Sigmoid colon (tissue), 7 donors: ENCODE results near the gene JAZF1. TPM values are rescaled to one million over a fixed set of nuclear protein-coding genes. Genes with fewer than 3 reads are reported as not detected.
A peak's percentile ranks its signal among the peaks of the same experiment; 100 is the strongest.

Experiments
- DNase-seq: peaks from one replicate; pipeline ENCODE4 v3.0.0-alpha.2; 2019
- H3K27ac ChIP-seq, 4 donors: fragments of 200-600 bp; sonication (generic); one replicate each; pipeline ENCODE4 v1.5.1; 2016 to 2019; ENCODE audit warnings: mild to moderate bottlenecking in 1 of 4
- H3K27me3 ChIP-seq, 3 donors: fragments of 200-600 bp; sonication (generic); one replicate each; pipeline ENCODE4 v1.5.1; 2019; ENCODE audit warnings: mild to moderate bottlenecking in 1 of 3
- H3K36me3 ChIP-seq, 4 donors: fragments of 200-600 bp; sonication (generic); one replicate each; pipeline ENCODE4 v1.5.1; 2016 to 2019
- H3K4me1 ChIP-seq, 4 donors: fragments of 200-600 bp; sonication (generic); one replicate each; pipeline ENCODE4 v1.5.1; 2017 to 2019
- H3K4me3 ChIP-seq, 4 donors: fragments of 200-600 bp; sonication (generic); one replicate each; pipeline ENCODE4 v1.5.1; 2017 to 2019; ENCODE audit warnings: mild to moderate bottlenecking in 2 of 4, moderate library complexity in 1 of 4
- H3K9me3 ChIP-seq, 4 donors: fragments of 200-600 bp in 3 of 4; sonication (generic) in 3 of 4; one replicate each; pipeline versions ENCODE4 v1.5.1 to v1.6.1; 2013 to 2019
- CTCF ChIP-seq, 4 experiments: fragments of 450-650 bp in 3 of 4; fragments of 200-600 bp in 1 of 4; IDR thresholded peaks; one replicate each; pipeline ENCODE4 v1.5.1; 2016 to 2019; ENCODE audit warnings: antibody characterized with exemption in 4 of 4, mild to moderate bottlenecking in 3 of 4, moderate library complexity in 2 of 4
- EP300 ChIP-seq, 4 donors: sonication (generic); formaldehyde crosslinking; IDR thresholded peaks; one replicate each; pipeline ENCODE4 v1.6.1; 2017; ENCODE audit warnings: antibody characterized with exemption in 4 of 4
- POLR2A ChIP-seq, 2 donors: fragments of 450-650 bp; IDR thresholded peaks; one replicate each; pipeline ENCODE4 v1.6.1; 2016; ENCODE audit warnings: antibody characterized with exemption in 2 of 2, mild to moderate bottlenecking in 2 of 2, moderate library complexity in 2 of 2
- POLR2AphosphoS5 ChIP-seq, 4 donors: sonication (generic); formaldehyde crosslinking; IDR thresholded peaks; one replicate each; pipeline ENCODE4 v1.6.1; 2017; ENCODE audit warnings: antibody characterized with exemption in 4 of 4
- WGBS, 2 donors: extraction: QIAGEN DNeasy Blood & Tissue Kit; methylation state at CpG; one replicate each; pipeline ENCODE4 v1.1.7; 2013; 5-methylcytosine and 5-hydroxymethylcytosine counted together
- intact Hi-C: fragments of 100-400 bp; cut with DNase I; formaldehyde crosslinking; loops from one replicate; pipeline ENCODE4 v1.15.1; 2023
- polyA plus RNA-seq, 3 donors: library from polyadenylated mRNA; stranded (reverse); fragments of 200-250 nt; gene quantifications; one replicate each; pipeline ENCODE4 v1.2.3, GENCODE V29; 2013
- total RNA-seq, 4 donors: library from RNA; depleted of rRNA; stranded (reverse); fragments of >200 nt; gene quantifications; one replicate each; pipeline ENCODE4 v1.1.0, GENCODE V29; 2016
- donor health status: healthy with polysubstance abuse.
- donor health status: Bipolar disorder and iron deficiency.
- donor health status: healthy.

The JAZF1 gene
- total and polyA plus RNA-seq, 7 donors = 4.2 to 59.6 (median 46.4) TPM

GRCh38 chr7:27875832-27876231 lies 304.8 kb downstream of the JAZF1 start:
- TF ChIP-seq CTCF (IDR thresholded peaks at IDR 0.05) = no peak
- TF ChIP-seq POLR2AphosphoS5 (IDR thresholded peaks at IDR 0.05) = no peak
- TF ChIP-seq POLR2A (IDR thresholded peaks at IDR 0.05) = no peak
- TF ChIP-seq EP300 (IDR thresholded peaks at IDR 0.05) = no peak
- intact Hi-C loops = no loop called here
- H3K27ac ChIP-seq = no peak overlapping the region
- no peak for DNase-seq
- no peak overlapping the region for H3K4me3 ChIP-seq
- peaks cover 0 to 36% (median 34%) of the 10 kb centered on the region in 4 donors for H3K4me1 ChIP-seq
- WGBS, 2 donors = 99 to 100% methylated on average over 2 of the region's 2 CpGs
- no peaks in the 10 kb centered on the region for H3K36me3 ChIP-seq
- no peaks in the 10 kb centered on the region for H3K27me3 ChIP-seq
- no peaks in the 10 kb centered on the region for H3K9me3 ChIP-seq

GRCh38 chr7:27875061-27875460 lies 305.5 kb downstream of the JAZF1 start:
- TF ChIP-seq EP300 (IDR thresholded peaks at IDR 0.05) (no peak), POLR2AphosphoS5 (IDR thresholded peaks at IDR 0.05) (no peak), CTCF (IDR thresholded peaks at IDR 0.05) (no peak), POLR2A (IDR thresholded peaks at IDR 0.05) (no peak)
- intact Hi-C loops = no loop called here
- H3K27me3 ChIP-seq = no peaks in the 10 kb centered on the region
- DNase-seq = no peak
- H3K27ac ChIP-seq = no peak overlapping the region
- H3K36me3 ChIP-seq = no peaks in the 10 kb centered on the region
- H3K4me3 ChIP-seq = no peak overlapping the region
- no peaks in the 10 kb centered on the region for H3K9me3 ChIP-seq
- peaks cover 0 to 36% (median 34%) of the 10 kb centered on the region in 4 donors for H3K4me1 ChIP-seq
- 96 to 97% methylated on average over 9 of the region's 9 CpGs for WGBS, 2 donors

GRCh38 chr7:27873981-27874957 lies 306.3 kb downstream of the JAZF1 start:
- no peak for DNase-seq
- H3K4me1 ChIP-seq = peaks cover 0 to 36% (median 34%) of the 10 kb centered on the region in 4 donors
- no peaks in the 10 kb centered on the region for H3K27me3 ChIP-seq
- TF ChIP-seq EP300 (IDR thresholded peaks at IDR 0.05) = no peak
- TF ChIP-seq POLR2AphosphoS5 (IDR thresholded peaks at IDR 0.05) = peak in 1 of 4 donors; percentile 15
- intact Hi-C loops = loop anchor here (5.0 kb wide), 1 partner anchor 287 kb away; no protein-coding TSS in a partner anchor
- peak overlapping the region in 1 of 4 donors; percentile 1 for H3K27ac ChIP-seq
- H3K9me3 ChIP-seq = no peaks in the 10 kb centered on the region
- H3K4me3 ChIP-seq = no peak overlapping the region
- H3K36me3 ChIP-seq = no peaks in the 10 kb centered on the region
- 51 to 67% methylated on average over 13 of the region's 13 CpGs for WGBS, 2 donors

- no peak for DNase-seq
- TF ChIP-seq POLR2A (IDR thresholded peaks at IDR 0.05) = no peak
- TF ChIP-seq CTCF (IDR thresholded peaks at IDR 0.05) = no peak
- TF ChIP-seq EP300 (IDR thresholded peaks at IDR 0.05) = no peak
- TF ChIP-seq POLR2AphosphoS5 (IDR thresholded peaks at IDR 0.05) = no peak
- Histone ChIP-seq H3K36me3 (no peaks in the 10 kb centered on the region), H3K4me3 (no peak overlapping the region), H3K27ac (no peak overlapping the region), H3K4me1 (peaks cover 0 to 36% (median 34%) of the 10 kb centered on the region in 4 donors), H3K9me3 (no peaks in the 10 kb centered on the region), H3K27me3 (no peaks in the 10 kb centered on the region)
- intact Hi-C loops = loop anchor here (5.0 kb wide), 1 partner anchor 285 kb away; no protein-coding TSS in a partner anchor
- 32 to 60% methylated on average over 17 of the region's 17 CpGs for WGBS, 2 donors
Measured at GRCh38 chr7:27872356-27873275, 308.0 kb downstream of the JAZF1 start.
